ES-I3 (cell line): ENCODE results near the gene GCG.

Source experiments
- H3K36me3 ChIP-seq: 2 replicates; pipeline ENCODE4 v1.6.1; 2013; ENCODE audit warnings: mild to moderate bottlenecking, low read length, control low read depth, moderate library complexity; ENCODE audit not compliant: insufficient read depth
- H3K4me1 ChIP-seq: 2 replicates; pipeline ENCODE4 v1.6.1; 2013; ENCODE audit warnings: mild to moderate bottlenecking, control low read depth, low read length; ENCODE audit not compliant: insufficient read depth
- H3K9ac ChIP-seq: 2 replicates; pipeline ENCODE4 v1.6.1; 2013; ENCODE audit warnings: low read depth, mild to moderate bottlenecking, low read length, moderate library complexity
- H3K9me3 ChIP-seq: 2 replicates; pipeline ENCODE4 v1.6.1; 2013; ENCODE audit warnings: mild to moderate bottlenecking, low read length, moderate library complexity; ENCODE audit not compliant: control insufficient read depth, insufficient read depth

GCG gene

DNA sequence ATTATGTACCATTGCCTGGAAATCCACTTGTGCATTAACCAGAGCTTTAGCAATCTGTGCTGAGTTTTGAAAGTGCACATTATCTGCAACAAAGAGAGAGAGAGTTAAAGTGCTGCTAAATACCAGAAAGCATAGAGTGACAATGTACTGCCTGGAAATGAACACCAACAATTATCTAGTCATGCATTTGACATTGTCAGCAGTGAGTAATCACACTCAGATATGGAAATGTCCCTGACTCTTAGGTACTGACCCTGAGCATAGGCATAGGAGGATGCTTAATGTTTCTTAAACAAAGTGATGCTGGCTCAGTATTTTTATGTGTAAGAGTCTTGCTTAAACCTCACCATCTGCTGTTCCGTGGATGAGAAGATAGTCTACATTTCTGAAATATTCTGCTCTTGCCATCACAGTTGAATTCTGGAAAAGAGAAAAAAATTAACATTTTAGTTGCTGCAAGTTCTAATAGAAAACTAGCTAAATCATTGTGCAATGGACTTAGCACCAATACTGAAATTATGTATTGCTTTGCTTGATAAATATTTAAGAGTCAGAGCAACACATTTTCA, 20.8 kb upstream of the GCG start:
- Histone ChIP-seq H3K4me1 (peaks cover 18% of the 10 kb centered on the region), H3K9ac (no peak overlapping the region), H3K36me3 (no peaks in the 10 kb centered on the region), H3K9me3 (no peaks in the 10 kb centered on the region)

DNA sequence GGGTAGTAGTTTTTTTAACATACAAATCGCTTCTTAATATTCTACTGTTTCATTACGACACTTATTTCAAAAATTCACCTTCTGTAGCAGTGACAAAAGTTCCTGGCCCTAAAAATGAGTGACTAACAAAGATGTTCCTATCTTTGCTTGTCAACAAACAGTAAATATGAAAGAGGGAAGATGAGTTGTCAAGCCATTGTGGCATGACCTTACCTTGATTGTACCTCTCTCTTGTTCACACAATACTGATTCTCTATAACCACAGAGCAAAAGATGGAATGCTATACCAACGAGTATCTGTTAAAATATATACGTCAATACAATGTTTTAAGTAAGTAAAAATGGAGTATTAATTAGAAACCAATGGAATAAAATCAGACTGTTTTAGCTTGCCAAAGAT, 14.7 kb upstream of the GCG start:
- Histone ChIP-seq H3K4me1 (0 out of 2 replicates have a peak, but pooled peaks cover 8% of the 10 kb centered on the region), H3K36me3 (no peaks in the 10 kb centered on the region), H3K9me3 (no peaks in the 10 kb centered on the region), H3K9ac (no peak overlapping the region)

DNA sequence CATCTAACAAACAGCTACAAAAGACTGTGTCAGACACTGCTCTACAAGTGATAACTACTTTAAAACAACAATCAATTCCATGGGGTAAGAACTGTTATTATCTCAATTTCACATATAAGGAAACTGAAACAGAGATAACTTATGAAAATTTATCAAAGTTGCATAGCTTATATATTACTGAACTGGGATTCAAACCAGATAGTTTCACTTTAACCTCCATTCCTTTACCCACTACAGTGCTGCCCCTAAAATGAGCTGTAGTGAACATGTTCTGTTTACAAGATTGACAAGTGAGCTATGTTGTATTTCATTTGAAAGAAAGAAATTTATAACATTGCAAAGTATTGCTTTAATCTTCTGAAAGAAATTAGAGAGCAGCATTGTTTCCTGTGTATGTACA, 14.1 kb upstream of the GCG start:
- H3K36me3 ChIP-seq = no peaks in the 10 kb centered on the region
- H3K4me1 ChIP-seq = 0 out of 2 replicates have a peak, but pooled peaks cover 4% of the 10 kb centered on the region
- H3K9ac ChIP-seq = no peak overlapping the region
- H3K9me3 ChIP-seq = no peaks in the 10 kb centered on the region

DNA sequence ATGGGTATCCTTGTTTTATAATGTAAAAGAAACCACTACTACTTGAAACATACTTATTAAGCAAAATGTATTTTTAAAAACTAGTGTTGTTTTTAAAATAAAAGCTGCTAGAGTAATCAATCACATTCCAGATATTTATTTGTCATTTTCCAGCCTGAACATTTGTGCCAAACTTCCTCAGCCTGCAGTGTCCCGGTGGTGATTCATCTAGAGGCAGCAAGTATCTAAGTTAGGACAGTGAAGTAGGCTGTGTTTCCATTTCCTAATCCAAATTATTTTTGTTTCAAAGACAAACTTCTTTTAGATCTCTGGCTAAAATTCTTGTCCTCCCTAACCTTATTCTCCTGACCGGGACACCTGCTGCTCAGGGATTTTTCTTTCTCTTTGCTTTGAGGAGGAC, 12.8 kb upstream of the GCG start:
- Histone ChIP-seq H3K9me3 (no peaks in the 10 kb centered on the region), H3K4me1 (no peaks in the 10 kb centered on the region), H3K36me3 (no peaks in the 10 kb centered on the region), H3K9ac (no peak overlapping the region)

DNA sequence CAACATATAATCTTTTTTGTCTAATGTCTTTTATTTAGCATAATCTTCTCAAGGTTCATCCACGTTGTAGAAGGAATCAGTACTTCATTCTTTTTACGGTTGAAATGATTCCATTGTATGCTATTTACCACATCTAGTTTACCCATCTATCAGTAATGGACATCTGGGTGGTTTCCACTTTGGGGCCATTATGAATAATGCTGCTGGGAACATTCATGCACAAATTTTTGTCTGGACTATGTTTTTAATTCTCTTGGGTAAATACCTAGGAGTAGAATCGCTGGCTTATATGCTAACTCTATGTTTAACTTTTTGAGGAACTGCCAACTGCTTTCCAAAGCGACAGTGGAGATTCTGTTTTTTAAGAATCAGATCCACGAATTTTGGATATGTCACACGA, 7.4 kb upstream of the GCG start:
- Histone ChIP-seq H3K9ac (no peak overlapping the region), H3K4me1 (no peaks in the 10 kb centered on the region), H3K36me3 (no peaks in the 10 kb centered on the region), H3K9me3 (no peaks in the 10 kb centered on the region)

DNA sequence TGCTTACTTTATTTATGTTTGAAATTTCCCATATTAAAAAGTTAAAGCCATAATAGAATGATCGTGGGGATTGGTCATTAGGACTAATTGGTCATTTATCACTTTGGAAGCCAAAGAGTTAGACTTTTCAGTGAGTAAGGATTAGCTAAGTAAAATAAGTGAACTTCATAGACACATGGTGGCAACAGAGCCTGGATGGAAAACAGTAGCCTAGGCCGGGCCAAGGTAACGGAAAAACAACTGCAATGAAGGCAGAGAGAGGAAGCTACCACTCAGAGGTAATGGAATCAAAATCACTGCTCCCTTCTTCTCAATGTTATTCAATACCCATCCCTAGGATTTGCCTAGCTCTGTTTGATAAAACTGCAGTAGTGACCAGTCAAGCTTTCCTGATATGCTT, 4.1 kb upstream of the GCG start:
- H3K36me3 ChIP-seq = no peaks in the 10 kb centered on the region
- no peaks in the 10 kb centered on the region for H3K9me3 ChIP-seq
- H3K4me1 ChIP-seq = no peaks in the 10 kb centered on the region
- H3K9ac ChIP-seq = no peak overlapping the region

DNA sequence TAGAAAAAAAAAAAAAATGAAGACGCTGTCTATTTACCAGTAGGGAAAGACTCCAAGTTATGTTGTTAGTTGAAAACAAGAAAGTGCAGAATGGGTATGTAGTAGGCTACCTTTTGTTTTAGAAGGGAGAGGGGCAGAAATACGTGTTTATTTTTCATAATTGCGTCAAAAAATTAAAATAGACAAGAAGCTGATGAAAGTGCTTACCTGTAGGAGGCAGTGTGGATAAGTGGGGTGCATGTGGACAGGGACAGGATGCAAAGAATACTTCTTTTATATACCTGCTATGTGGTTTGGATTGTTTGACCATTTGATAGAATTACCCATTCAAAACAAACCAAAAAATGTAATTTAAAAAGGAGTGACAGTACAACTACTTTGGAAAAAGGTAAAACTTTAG, 3.0 kb upstream of the GCG start:
- Histone ChIP-seq H3K36me3 (no peaks in the 10 kb centered on the region), H3K4me1 (no peaks in the 10 kb centered on the region), H3K9me3 (no peaks in the 10 kb centered on the region), H3K9ac (no peak overlapping the region)

DNA sequence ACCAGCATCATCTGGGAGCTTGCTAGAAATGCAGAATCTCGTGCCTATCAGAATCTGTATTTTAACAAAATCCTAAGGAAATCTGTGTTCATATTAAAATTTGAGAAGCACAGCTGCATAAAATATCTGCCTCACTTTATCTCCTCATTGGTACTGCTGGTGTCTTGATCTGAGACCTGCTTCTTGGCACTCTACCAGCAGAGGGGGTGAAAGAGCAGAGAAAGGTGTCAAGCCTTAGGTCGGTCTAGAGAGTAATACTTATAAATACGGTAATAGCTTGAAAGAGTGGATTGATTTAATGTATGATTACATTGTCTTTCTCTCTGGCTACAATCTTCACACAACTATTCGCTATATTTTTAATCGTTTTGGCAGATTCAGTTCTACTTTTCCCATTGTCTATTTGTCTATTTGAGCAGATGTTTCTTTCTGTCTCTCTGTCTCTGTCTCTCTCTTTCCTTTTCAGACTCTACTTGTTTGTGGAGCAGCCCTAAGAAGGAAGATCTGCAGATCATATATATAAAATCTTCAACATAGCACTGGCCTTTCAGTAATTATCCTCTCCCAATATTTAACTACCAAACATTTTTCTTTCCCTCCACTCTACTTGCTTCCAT, 1.7 kb upstream of the GCG start:
- Histone ChIP-seq H3K36me3 (no peaks in the 10 kb centered on the region), H3K9ac (no peak overlapping the region), H3K4me1 (peaks cover 10% of the 10 kb centered on the region), H3K9me3 (no peaks in the 10 kb centered on the region)

DNA sequence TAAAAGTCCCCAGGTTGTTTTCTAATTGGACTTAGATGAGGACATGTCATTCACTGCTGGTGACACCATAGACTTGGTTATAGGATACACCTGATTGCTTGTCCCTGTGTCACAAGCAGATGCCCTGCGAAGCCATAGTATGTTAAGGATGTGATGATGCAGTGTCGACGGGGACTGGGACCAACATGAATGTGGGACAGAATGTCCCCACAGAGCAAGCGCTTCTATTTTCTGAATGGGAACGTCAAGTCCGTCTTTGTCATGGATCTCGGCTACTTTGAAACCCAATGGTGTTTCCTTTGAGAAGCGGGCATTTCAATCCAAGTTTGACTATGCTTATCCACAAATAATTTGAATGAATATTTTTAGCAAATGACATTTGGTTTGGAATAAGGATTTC, 2.1 kb downstream of the GCG start:
- peaks cover 10% of the 10 kb centered on the region for H3K4me1 ChIP-seq
- H3K9me3 ChIP-seq = no peaks in the 10 kb centered on the region
- no peak overlapping the region for H3K9ac ChIP-seq
- H3K36me3 ChIP-seq = no peaks in the 10 kb centered on the region

DNA sequence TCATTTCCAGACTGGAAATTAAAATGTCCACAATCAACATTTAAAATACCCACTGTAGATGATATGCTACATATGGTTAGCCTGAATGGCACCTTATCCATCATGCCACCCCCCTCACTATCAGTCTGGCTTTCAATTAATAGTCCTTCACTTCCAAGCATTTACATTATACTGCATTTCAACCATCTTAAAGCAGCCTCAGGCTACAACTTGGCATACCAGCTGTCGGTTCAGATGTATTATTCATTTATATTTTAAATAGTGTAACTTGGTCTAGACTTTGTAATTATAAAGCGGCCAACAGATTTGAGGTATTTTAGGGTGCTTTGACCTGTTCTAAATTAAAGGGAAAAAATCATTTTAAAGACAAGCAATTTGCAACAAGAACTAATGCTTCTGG, 2.6 kb downstream of the GCG start:
- Histone ChIP-seq H3K36me3 (no peaks in the 10 kb centered on the region), H3K9me3 (no peaks in the 10 kb centered on the region), H3K4me1 (peaks cover 10% of the 10 kb centered on the region), H3K9ac (no peak overlapping the region)

DNA sequence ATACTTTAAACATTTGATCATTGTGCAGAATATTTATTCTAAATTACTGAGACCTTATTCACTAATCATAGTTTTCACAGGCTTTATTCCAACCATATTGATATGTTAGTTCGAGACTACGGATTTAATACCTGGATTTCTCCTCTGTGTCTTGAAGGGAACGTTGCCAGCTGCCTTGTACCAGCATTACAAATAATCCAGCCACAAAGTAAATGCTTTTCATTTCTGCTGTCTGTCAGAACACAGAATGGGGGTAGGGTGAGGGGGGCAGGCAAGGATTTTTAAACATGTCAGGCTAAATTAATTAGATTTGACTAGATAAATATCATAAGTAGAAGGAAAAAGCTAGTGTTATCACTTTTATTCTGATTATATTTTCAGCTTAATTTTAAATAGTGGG, 3.1 kb downstream of the GCG start:
- Histone ChIP-seq H3K4me1 (peaks cover 10% of the 10 kb centered on the region), H3K9me3 (no peaks in the 10 kb centered on the region), H3K9ac (no peak overlapping the region)

DNA sequence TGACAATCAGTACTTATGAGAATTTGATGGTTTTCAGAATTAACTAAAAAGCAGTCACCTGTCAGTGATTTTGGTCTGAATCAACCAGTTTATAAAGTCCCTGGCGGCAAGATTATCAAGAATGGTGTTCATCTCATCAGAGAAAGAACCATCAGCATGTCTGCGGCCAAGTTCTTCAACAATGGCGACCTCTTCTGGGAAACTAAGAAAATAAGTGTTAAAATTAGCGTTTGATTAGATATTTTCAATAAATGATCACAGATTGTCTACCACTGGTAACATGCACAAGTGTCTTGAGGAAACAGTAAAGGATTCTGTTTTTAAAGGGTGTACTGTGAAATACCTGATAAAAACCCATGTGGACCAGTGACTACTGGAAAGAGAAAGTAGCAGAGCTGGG, 8.1 kb downstream of the GCG start:
- H3K36me3 ChIP-seq = no peaks in the 10 kb centered on the region
- H3K4me1 ChIP-seq = no peaks in the 10 kb centered on the region
- no peak overlapping the region for H3K9ac ChIP-seq
- H3K9me3 ChIP-seq = no peaks in the 10 kb centered on the region

More for the DNA sequence above, 3.1 kb downstream of the GCG start:
- no peaks in the 10 kb centered on the region for H3K36me3 ChIP-seq

DNA sequence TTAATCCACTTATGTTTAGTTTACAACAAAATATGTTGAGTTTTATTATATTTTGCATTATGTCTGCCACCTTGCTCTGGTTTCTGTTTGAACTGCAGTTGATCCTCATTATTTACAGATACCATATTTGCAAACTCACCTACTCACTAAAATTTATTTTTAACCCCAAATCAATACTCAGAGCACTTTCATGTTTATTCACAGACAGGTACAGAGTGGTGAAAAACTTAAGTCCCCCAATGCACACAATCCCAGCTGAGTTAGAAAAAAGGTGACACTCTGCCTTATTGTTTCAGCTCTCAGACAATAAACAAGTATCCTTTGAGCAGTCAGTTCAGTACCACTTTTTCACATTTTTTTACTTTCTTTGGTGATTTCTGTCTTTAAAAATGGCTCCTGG, 13.7 kb downstream of the GCG start:
- H3K4me1 ChIP-seq = no peaks in the 10 kb centered on the region
- H3K9me3 ChIP-seq = no peaks in the 10 kb centered on the region
- H3K9ac ChIP-seq = no peak overlapping the region
- no peaks in the 10 kb centered on the region for H3K36me3 ChIP-seq

DNA sequence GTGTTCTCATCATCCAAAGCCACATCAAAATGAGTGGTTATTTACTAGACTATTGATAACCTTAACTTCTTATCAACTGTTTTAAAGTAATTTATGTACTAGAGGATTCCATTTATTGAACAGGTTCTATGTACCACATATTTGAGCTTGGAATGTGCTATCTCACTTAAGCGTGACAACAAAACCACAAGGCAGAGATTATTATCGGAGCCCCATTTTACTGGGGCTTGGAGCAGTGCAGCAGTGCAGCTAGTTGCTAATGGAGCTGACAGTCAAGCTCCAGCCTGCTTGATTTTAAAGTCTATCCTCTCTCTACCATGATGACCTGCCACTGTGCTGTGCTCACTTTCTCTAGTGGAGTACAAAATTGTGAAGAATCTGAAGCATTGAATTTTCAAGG, 24.6 kb downstream of the GCG start:
- Histone ChIP-seq H3K4me1 (peaks cover 2% of the 10 kb centered on the region; the same call in 1 of the 2 replicates), H3K36me3 (no peaks in the 10 kb centered on the region), H3K9ac (no peak overlapping the region), H3K9me3 (no peaks in the 10 kb centered on the region)

DNA sequence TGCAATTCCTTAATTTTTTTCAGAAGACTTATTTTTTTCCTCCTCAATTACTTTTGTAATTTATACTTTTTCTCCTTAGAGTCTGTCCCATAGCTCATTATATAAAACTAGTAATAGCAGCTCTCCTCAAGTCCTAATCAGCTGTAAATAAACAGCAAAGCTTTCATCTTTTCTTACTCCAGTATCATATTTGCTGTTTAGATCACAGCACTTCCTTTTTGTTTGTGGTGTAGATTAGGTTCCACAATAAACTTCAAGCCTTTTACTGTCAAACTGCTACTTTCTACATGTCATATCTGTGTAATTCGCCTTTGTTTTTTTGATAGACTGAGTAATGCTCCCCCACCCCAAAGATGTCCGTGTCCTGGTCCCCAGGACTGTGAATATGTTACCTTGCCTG, 25.5 kb downstream of the GCG start:
- Histone ChIP-seq H3K4me1 (peaks cover 2% of the 10 kb centered on the region; the same call in 1 of the 2 replicates), H3K36me3 (no peaks in the 10 kb centered on the region), H3K9ac (no peak overlapping the region), H3K9me3 (no peaks in the 10 kb centered on the region)
